SK-N-SH (cell line): ENCODE data around the gene ETFDH. TPM values are rescaled to one million over a fixed set of nuclear protein-coding genes. Genes with fewer than 3 reads are reported as not detected.

ENCODE experiments used
- CTCF ChIA-PET: fragments of 300-600, 350-600 bp; formaldehyde crosslinking; extraction: SDS; loops from one replicate; lab custom pipeline; 2021; lab: Yijun Ruan, JAX
- POLR2A ChIA-PET: fragments of 350-600 bp; sonication (Branson Sonifier 250); formaldehyde crosslinking; extraction: SDS; loops from one replicate; lab custom pipeline; 2020; ENCODE audit warnings: antibody characterized with exemption, inconsistent platforms; lab: Yijun Ruan, JAX
- DNase-seq: peaks from one replicate; pipeline ENCODE4 v3.0.0; 2012
- H2AFZ ChIP-seq: fragments of 200-600 bp; sonication (generic); 2 replicates; pipeline ENCODE4 v1.8.1; 2016; ENCODE audit warnings: antibody characterized with exemption, mild to moderate bottlenecking, low read depth
- H3F3A ChIP-seq: fragments of 200-600 bp; sonication (generic); replicated peaks from 2 replicates; pipeline ENCODE3; 2016; ENCODE audit warnings: antibody characterized with exemption, mild to moderate bottlenecking; ENCODE audit not compliant: insufficient read depth
- H3K27ac ChIP-seq, 2 experiments: fragments of 200-500 bp in 1 of 2; fragments of 200-600 bp in 1 of 2; sonication (Bioruptor generic) in 1 of 2; sonication (generic), shearing (Covaris generic) in 1 of 2; 2 replicates each; pipeline versions ENCODE4 v1.5.1 to v1.6.1; 2014 to 2016; ENCODE audit warnings: low read depth in 2 of 2, inconsistent platforms in 1 of 2, low read length in 1 of 2, mild to moderate bottlenecking in 1 of 2, mixed read lengths in 1 of 2
- H3K27me3 ChIP-seq: fragments of 200-600 bp; sonication (generic), shearing (Covaris generic); 2 replicates; pipeline ENCODE4 v1.6.1; 2016; ENCODE audit warnings: mixed run types; ENCODE audit not compliant: insufficient read depth
- H3K36me3 ChIP-seq, 2 experiments: fragments of 200-500 bp in 1 of 2; fragments of 200-600 bp in 1 of 2; sonication (Bioruptor generic) in 1 of 2; sonication (generic) in 1 of 2; replicated peaks in 1 of 2; 2 replicates each; pipeline versions ENCODE3 to v1.5.1; 2014 to 2016; ENCODE audit warnings: low read length in 1 of 2, mild to moderate bottlenecking in 1 of 2; ENCODE audit not compliant: insufficient read depth in 2 of 2, control insufficient read depth in 1 of 2
- H3K4me1 ChIP-seq, 2 experiments: fragments of 200-500 bp in 1 of 2; fragments of 200-600 bp in 1 of 2; sonication (Bioruptor generic) in 1 of 2; sonication (generic), shearing (Covaris generic) in 1 of 2; 2 replicates each; pipeline versions ENCODE4 v1.5.1 to v1.6.1; 2014 to 2016; ENCODE audit warnings: low read depth in 1 of 2, low read length in 1 of 2, mixed run types in 1 of 2; ENCODE audit not compliant: insufficient read depth in 2 of 2, control insufficient read depth in 1 of 2
- H3K4me2 ChIP-seq: fragments of 200-600 bp; sonication (generic), shearing (Covaris generic); 2 replicates; pipeline ENCODE4 v1.6.1; 2017; ENCODE audit warnings: mixed run types
- H3K4me3 ChIP-seq, 2 experiments: fragments of 200-500 bp in 1 of 2; fragments of 200-600 bp in 1 of 2; sonication (Bioruptor generic) in 1 of 2; sonication (generic), shearing (Covaris generic) in 1 of 2; 2 replicates each; pipeline versions ENCODE4 v1.5.1 to v1.8.1; 2014 to 2016; ENCODE audit warnings: low read depth in 2 of 2, inconsistent platforms in 1 of 2, low read length in 1 of 2, mild to moderate bottlenecking in 1 of 2, mixed read lengths in 1 of 2, moderate library complexity in 1 of 2
- H3K79me2 ChIP-seq: fragments of 200-600 bp; sonication (generic); 2 replicates; pipeline ENCODE4 v1.8.1; 2017; ENCODE audit warnings: mild to moderate bottlenecking; ENCODE audit not compliant: insufficient read depth
- H3K9ac ChIP-seq: fragments of 200-600 bp; sonication (generic); 2 replicates; pipeline ENCODE4 v1.6.1; 2017; ENCODE audit warnings: mixed run types
- H3K9me2 ChIP-seq: fragments of 200-600 bp; sonication (generic); 2 replicates; pipeline ENCODE4 v1.6.1; 2017; ENCODE audit warnings: mixed run types
- H3K9me3 ChIP-seq: fragments of 200-600 bp; sonication (generic); 2 replicates; pipeline ENCODE4 v1.6.1; 2017; ENCODE audit warnings: mixed run types, mild to moderate bottlenecking, moderate library complexity
- H4K20me1 ChIP-seq: fragments of 200-600 bp; sonication (generic); 2 replicates; pipeline ENCODE4 v1.6.1; 2017; ENCODE audit warnings: mild to moderate bottlenecking, mixed run types; ENCODE audit not compliant: insufficient read depth
- ELF1 ChIP-seq: IDR thresholded peaks from 2 replicates; pipeline ENCODE4 v1.4.0; 2012
- EP300 ChIP-seq, 2 experiments: IDR thresholded peaks; 2 replicates each; pipeline versions ENCODE4 v1.4.0 to v1.6.1; 2012; ENCODE audit warnings: borderline replicate concordance in 1 of 2, low read depth in 1 of 2, low read length in 1 of 2
- FOSL2 ChIP-seq: IDR thresholded peaks from 2 replicates; pipeline ENCODE4 v1.4.0; 2012; ENCODE audit warnings: low read depth, mild to moderate bottlenecking, moderate library complexity, borderline replicate concordance
- FOXM1 ChIP-seq: IDR thresholded peaks from 2 replicates; pipeline ENCODE4 v1.4.0; 2012; ENCODE audit warnings: low read depth, mild to moderate bottlenecking
- GABPA ChIP-seq: IDR thresholded peaks from 2 replicates; pipeline ENCODE4 v1.4.0; 2012; ENCODE audit warnings: low read depth, mild to moderate bottlenecking
- GATA2 ChIP-seq: sonication (generic); formaldehyde crosslinking; IDR thresholded peaks from 2 replicates; pipeline ENCODE4 v1.5.0; 2020; ENCODE audit warnings: mild to moderate bottlenecking, missing genetic modification reagents
- JUND ChIP-seq: IDR thresholded peaks from 2 replicates; pipeline ENCODE4 v1.4.0; 2012
- MXI1 ChIP-seq: IDR thresholded peaks from 2 replicates; pipeline ENCODE4 v1.6.1; 2012; ENCODE audit warnings: mild to moderate bottlenecking, low read depth, low read length, improper control_type of control experiment
- NFIC ChIP-seq: IDR thresholded peaks from 2 replicates; pipeline ENCODE4 v1.4.0; 2012; ENCODE audit warnings: borderline replicate concordance
- NRF1 ChIP-seq: IDR thresholded peaks from 2 replicates; pipeline ENCODE4 v1.6.1; 2012; ENCODE audit warnings: low read depth, mild to moderate bottlenecking, low read length
- POLR2AphosphoS5 ChIP-seq: IDR thresholded peaks from 2 replicates; pipeline ENCODE4 v1.6.1; 2012; ENCODE audit warnings: low read depth, low read length
- RAD21 ChIP-seq: IDR thresholded peaks from 2 replicates; pipeline ENCODE4 v1.6.1; 2012; ENCODE audit warnings: mild to moderate bottlenecking, low read length
- RCOR1 ChIP-seq: fragments of 150-350 bp; IDR thresholded peaks from 2 replicates; pipeline ENCODE4 v1.6.1; 2017; ENCODE audit warnings: antibody characterized with exemption, low read length
- SIN3A ChIP-seq: IDR thresholded peaks from 2 replicates; pipeline ENCODE4 v1.6.1; 2012; ENCODE audit warnings: low read depth, mild to moderate bottlenecking, low read length, moderate library complexity, borderline replicate concordance
- TAF1 ChIP-seq: IDR thresholded peaks from 2 replicates; pipeline ENCODE4 v1.6.1; 2012; ENCODE audit warnings: low read depth, mild to moderate bottlenecking, low read length, moderate library complexity, borderline replicate concordance
- WGBS: methylation state at CpG from one replicate; pipeline ENCODE4 v1.1.6; 2017; ENCODE audit warnings: low lambda C conversion rate; 5-methylcytosine and 5-hydroxymethylcytosine counted together
- polyA plus RNA-seq, 3 experiments: library from polyadenylated mRNA; depleted of rRNA; stranded (reverse); fragments of >200 nt; gene quantifications; 2 replicates each; pipeline ENCODE4 v1.2.3, GENCODE V29; 2012
- TF ChIP-seq, protein P1 (sequence below): IDR thresholded peaks from 2 replicates; pipeline ENCODE4 v1.6.1; 2012; ENCODE audit warnings: mild to moderate bottlenecking, low read depth, low read length, moderate library complexity
- TF ChIP-seq, protein P2 (sequence below): fragments of 200-600 bp; sonication (generic); IDR thresholded peaks from 2 replicates; pipeline ENCODE4 v1.6.1; 2017; ENCODE audit warnings: antibody characterized with exemption, mild to moderate bottlenecking, moderate library complexity
- TF ChIP-seq, protein P3 (sequence below): fragments of 150-350 bp; IDR thresholded peaks from 2 replicates; pipeline ENCODE4 v1.6.1; 2017; ENCODE audit warnings: antibody characterized with exemption, low read length, low read depth, borderline replicate concordance

The ETFDH gene
- polyA plus RNA-seq, 1 of the 3 experiments (the other 2 are of a cell fraction), result 12.1 TPM

DNA sequence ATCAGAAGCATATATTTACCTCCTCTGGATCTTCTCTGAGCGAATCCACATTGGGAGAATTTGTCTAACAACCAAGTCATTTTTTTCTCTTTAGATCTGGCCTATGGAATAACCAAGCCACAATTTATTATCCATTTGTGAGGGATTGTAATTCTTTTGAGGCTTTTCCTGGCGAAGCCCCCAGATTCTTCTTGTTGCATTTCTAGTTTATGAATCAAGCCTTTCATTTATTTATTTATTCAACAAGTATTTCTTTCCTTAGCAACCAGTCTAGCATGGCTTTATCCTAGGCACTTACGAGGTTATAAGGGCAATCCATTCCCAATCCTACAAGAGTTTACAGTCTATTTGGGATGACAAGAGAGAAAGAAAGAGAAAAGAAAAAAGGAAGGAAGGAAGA, 78.3 kb downstream of the ETFDH start:
- Histone ChIP-seq H3K4me1 (no peaks in the 10 kb centered on the region), H3K9me2 (no peaks in the 10 kb centered on the region), H3K36me3 (no peaks in the 10 kb centered on the region), H3F3A (peaks cover 6% of the 10 kb centered on the region), H3K79me2 (no peaks in the 10 kb centered on the region), H3K27ac (0 out of 4 replicates have a peak overlapping the region, but pooled peaks of 1 of the 2 experiments have one; percentile 12), H3K4me3 (no peak overlapping the region), H4K20me1 (no peaks in the 10 kb centered on the region), H3K27me3 (no peaks in the 10 kb centered on the region), H3K9me3 (no peaks in the 10 kb centered on the region), H3K4me2 (no peak overlapping the region), H3K9ac (no peak overlapping the region), H2AFZ (no peak overlapping the region)
- ChIA-PET POLR2A (no interaction called here), CTCF (no interaction called here)
- TF ChIP-seq ELF1, result no peak
- TF ChIP-seq TAF1, result no peak
- no peak for TF ChIP-seq FOXM1
- no peak for TF ChIP-seq EP300 (IDR thresholded peaks at IDR 0.05; ENCODE audit: borderline replicate concordance in 1 of 2, low read depth in 1 of 2, low read length in 1 of 2)
- no peak for DNase-seq
- 74% methylated on average over 3 of the region's 3 CpGs for WGBS

DNA sequence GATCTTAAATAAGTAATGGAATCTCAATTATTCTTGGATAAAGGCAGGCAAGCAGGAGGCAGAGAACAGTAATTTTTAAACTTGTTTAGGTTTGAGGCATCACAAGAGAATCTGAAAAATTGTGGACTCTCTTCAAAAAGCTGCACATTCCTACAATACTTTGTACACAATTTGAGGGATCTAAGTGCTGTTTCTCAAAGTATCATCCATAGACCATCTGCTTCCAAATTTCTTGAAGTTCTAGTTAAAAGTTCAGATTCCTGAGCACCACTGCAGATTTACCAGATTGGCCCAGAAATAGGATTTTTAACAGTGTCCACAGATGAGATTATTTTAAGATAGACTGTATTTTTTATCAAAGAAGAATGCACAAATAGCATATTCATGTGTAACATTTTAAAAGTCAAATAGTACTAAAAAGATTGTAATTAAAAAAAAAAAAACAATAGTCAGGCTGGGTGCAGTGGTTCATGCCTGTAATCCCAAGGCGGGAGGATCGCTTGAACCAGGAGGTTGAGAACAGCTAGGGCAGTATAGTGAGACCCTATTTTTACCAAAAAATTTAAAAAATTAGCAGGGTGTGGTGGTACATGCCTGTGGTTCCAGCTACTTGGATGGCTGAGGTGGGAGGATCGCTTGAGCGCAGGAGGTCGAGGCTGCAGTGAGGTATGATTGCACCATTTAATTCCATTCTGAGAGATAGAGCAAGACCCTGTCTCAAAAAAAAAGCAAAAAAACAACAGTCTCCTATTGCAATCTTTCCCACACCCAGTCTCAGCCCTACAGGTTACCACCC, 82.5 kb downstream of the ETFDH start:
- H3K4me2 ChIP-seq, result no peak overlapping the region
- no peaks in the 10 kb centered on the region for H3K9me3 ChIP-seq
- H3K4me1 ChIP-seq, result no peaks in the 10 kb centered on the region
- ChIA-PET CTCF (interaction anchor here (0.7 to 3.0 kb wide), 3 partner anchors 24 to 440 kb away, joined by 3 to 7 read pairs (median 3); no protein-coding TSS in a partner anchor), POLR2A (no interaction called here)
- H3K27me3 ChIP-seq, result no peaks in the 10 kb centered on the region
- peak overlapping the region; percentile 35; the same call in 1 of the 2 replicates for H2AFZ ChIP-seq
- no peak for TF ChIP-seq ELF1
- TF ChIP-seq, protein P1, sequence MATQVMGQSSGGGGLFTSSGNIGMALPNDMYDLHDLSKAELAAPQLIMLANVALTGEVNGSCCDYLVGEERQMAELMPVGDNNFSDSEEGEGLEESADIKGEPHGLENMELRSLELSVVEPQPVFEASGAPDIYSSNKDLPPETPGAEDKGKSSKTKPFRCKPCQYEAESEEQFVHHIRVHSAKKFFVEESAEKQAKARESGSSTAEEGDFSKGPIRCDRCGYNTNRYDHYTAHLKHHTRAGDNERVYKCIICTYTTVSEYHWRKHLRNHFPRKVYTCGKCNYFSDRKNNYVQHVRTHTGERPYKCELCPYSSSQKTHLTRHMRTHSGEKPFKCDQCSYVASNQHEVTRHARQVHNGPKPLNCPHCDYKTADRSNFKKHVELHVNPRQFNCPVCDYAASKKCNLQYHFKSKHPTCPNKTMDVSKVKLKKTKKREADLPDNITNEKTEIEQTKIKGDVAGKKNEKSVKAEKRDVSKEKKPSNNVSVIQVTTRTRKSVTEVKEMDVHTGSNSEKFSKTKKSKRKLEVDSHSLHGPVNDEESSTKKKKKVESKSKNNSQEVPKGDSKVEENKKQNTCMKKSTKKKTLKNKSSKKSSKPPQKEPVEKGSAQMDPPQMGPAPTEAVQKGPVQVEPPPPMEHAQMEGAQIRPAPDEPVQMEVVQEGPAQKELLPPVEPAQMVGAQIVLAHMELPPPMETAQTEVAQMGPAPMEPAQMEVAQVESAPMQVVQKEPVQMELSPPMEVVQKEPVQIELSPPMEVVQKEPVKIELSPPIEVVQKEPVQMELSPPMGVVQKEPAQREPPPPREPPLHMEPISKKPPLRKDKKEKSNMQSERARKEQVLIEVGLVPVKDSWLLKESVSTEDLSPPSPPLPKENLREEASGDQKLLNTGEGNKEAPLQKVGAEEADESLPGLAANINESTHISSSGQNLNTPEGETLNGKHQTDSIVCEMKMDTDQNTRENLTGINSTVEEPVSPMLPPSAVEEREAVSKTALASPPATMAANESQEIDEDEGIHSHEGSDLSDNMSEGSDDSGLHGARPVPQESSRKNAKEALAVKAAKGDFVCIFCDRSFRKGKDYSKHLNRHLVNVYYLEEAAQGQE, result no peak
- TF ChIP-seq, protein P2, sequence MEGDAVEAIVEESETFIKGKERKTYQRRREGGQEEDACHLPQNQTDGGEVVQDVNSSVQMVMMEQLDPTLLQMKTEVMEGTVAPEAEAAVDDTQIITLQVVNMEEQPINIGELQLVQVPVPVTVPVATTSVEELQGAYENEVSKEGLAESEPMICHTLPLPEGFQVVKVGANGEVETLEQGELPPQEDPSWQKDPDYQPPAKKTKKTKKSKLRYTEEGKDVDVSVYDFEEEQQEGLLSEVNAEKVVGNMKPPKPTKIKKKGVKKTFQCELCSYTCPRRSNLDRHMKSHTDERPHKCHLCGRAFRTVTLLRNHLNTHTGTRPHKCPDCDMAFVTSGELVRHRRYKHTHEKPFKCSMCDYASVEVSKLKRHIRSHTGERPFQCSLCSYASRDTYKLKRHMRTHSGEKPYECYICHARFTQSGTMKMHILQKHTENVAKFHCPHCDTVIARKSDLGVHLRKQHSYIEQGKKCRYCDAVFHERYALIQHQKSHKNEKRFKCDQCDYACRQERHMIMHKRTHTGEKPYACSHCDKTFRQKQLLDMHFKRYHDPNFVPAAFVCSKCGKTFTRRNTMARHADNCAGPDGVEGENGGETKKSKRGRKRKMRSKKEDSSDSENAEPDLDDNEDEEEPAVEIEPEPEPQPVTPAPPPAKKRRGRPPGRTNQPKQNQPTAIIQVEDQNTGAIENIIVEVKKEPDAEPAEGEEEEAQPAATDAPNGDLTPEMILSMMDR, result no peak
- TF ChIP-seq MXI1, result no peak
- no peak for TF ChIP-seq TAF1
- TF ChIP-seq SIN3A, result no peak
- no peak for TF ChIP-seq GATA2 (CRISPR knock-in tag)
- TF ChIP-seq JUND, result no peak
- TF ChIP-seq GABPA, result no peak
- TF ChIP-seq FOSL2, result no peak
- no peak for TF ChIP-seq POLR2AphosphoS5
- no peak for TF ChIP-seq RAD21
- no peak for TF ChIP-seq NRF1
- TF ChIP-seq RCOR1, result no peak
- TF ChIP-seq NFIC, result no peak
- TF ChIP-seq, protein P3, sequence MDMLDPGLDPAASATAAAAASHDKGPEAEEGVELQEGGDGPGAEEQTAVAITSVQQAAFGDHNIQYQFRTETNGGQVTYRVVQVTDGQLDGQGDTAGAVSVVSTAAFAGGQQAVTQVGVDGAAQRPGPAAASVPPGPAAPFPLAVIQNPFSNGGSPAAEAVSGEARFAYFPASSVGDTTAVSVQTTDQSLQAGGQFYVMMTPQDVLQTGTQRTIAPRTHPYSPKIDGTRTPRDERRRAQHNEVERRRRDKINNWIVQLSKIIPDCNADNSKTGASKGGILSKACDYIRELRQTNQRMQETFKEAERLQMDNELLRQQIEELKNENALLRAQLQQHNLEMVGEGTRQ, result no peak
- H3K9ac ChIP-seq, result no peak overlapping the region
- no peaks in the 10 kb centered on the region for H3K36me3 ChIP-seq
- H3K4me3 ChIP-seq, result no peak overlapping the region
- peaks cover 6% of the 10 kb centered on the region for H3F3A ChIP-seq
- H3K79me2 ChIP-seq, result no peaks in the 10 kb centered on the region
- H4K20me1 ChIP-seq, result no peaks in the 10 kb centered on the region
- 0 out of 4 replicates have a peak overlapping the region, but pooled peaks of 1 of the 2 experiments have one; percentile 13 for H3K27ac ChIP-seq
- H3K9me2 ChIP-seq, result no peaks in the 10 kb centered on the region
- no peak for DNase-seq
- 89% methylated on average over 5 of the region's 5 CpGs for WGBS
